Stimulated activated naive CD8-positive, alpha-beta T cell treated with anti-CD3 and anti-CD28 coated beads, Interleukin-15, amount 100 ng/mL, for 72 hours (primary cell): Measurements from ENCODE around the gene C5orf47.
"Not testable (repeated sequence)": the region's sequence is repeated elsewhere in the genome, so short reads cannot be mapped to it uniquely, and the experiment has no call there.

Experiments
- ATAC-seq: fragments of 150-1000 bp; cut with Tn5 transposase; 2 replicates; pipeline ENCODE4 v1.10.0; 2021; ENCODE audit warnings: mild to moderate bottlenecking, moderate library complexity
- DNase-seq, 2 donors: peaks; one replicate each; pipeline ENCODE4 v3.0.0; 2021 to 2022
- H3K27ac Mint-ChIP-seq, 2 donors: one replicate each; pipeline ENCODE4 v1.8.0; 2022; ENCODE audit warnings: mild to moderate bottlenecking in 2 of 2, mixed read lengths in 2 of 2, moderate library complexity in 2 of 2
- H3K27me3 Mint-ChIP-seq: one replicate; pipeline ENCODE4 v1.8.0; 2022; ENCODE audit warnings: mixed read lengths
- H3K4me1 Mint-ChIP-seq: one replicate; pipeline ENCODE4 v1.8.0; 2022; ENCODE audit warnings: mild to moderate bottlenecking, mixed read lengths
- H3K4me3 Mint-ChIP-seq, 2 donors: one replicate each; pipeline ENCODE4 v1.8.0; 2022; ENCODE audit warnings: mild to moderate bottlenecking in 2 of 2, mixed read lengths in 2 of 2, moderate library complexity in 1 of 2
- H3K9me3 Mint-ChIP-seq, 2 donors: one replicate each; pipeline ENCODE4 v1.8.0; 2022; ENCODE audit warnings: mixed read lengths in 2 of 2

The C5orf47 gene

GRCh38 chr5:173997331-173997730, 8.4 kb downstream of the C5orf47 start:
- H3K4me3 Mint-ChIP-seq = no peak overlapping the region
- no peaks in the 10 kb centered on the region for H3K9me3 Mint-ChIP-seq
- peaks cover 33% of the 10 kb centered on the region for H3K27me3 Mint-ChIP-seq
- ATAC-seq (no peak), DNase-seq (no peak)
- no peaks in the 10 kb centered on the region for H3K4me1 Mint-ChIP-seq
- H3K27ac Mint-ChIP-seq = no peak overlapping the region

- H3K27me3 Mint-ChIP-seq = peaks cover 38% of the 10 kb centered on the region
- no peak overlapping the region for H3K27ac Mint-ChIP-seq
- no peaks in the 10 kb centered on the region for H3K9me3 Mint-ChIP-seq
- ATAC-seq (no peak), DNase-seq (no peak)
- no peak overlapping the region for H3K4me3 Mint-ChIP-seq
- H3K4me1 Mint-ChIP-seq = no peaks in the 10 kb centered on the region
Measured at GRCh38 chr5:173998531-173998930, 9.6 kb downstream of the C5orf47 start.

DNA sequence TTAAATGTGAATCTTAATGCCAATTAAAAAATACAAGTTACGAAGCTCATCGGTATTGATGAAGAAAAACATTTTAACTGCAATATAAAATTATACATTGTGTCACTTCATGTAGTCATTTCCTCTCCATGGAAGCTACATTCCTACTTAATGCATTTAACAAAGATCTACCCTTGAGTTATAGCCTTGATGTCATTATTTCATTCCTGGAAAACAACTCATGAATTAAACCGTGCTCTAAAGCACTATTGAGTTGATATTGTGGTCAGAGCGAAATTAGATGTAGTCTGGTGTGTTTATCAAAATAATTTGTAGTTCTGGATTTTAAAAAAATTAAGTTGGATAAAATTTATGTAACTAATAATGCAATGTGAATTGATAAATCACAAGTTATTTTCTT, 11.1 kb downstream of the C5orf47 start:
- no peaks in the 10 kb centered on the region for H3K4me1 Mint-ChIP-seq
- peaks cover 35% of the 10 kb centered on the region for H3K27me3 Mint-ChIP-seq
- H3K4me3 Mint-ChIP-seq = no peak overlapping the region
- DNase-seq = no peak
- no peak overlapping the region for H3K27ac Mint-ChIP-seq
- H3K9me3 Mint-ChIP-seq = no peaks in the 10 kb centered on the region
- no peak for ATAC-seq

GRCh38 chr5:174003795-174004194, 14.8 kb downstream of the C5orf47 start:
- Mint-ChIP-seq H3K9me3 (no peaks in the 10 kb centered on the region), H3K27ac (no peak overlapping the region), H3K4me3 (no peak overlapping the region), H3K27me3 (peaks cover 21% of the 10 kb centered on the region), H3K4me1 (no peaks in the 10 kb centered on the region)
- ATAC-seq (no peak), DNase-seq (no peak)

- H3K9me3 Mint-ChIP-seq = no peaks in the 10 kb centered on the region
- H3K27me3 Mint-ChIP-seq = peaks cover 20% of the 10 kb centered on the region
- H3K4me1 Mint-ChIP-seq = no peaks in the 10 kb centered on the region
- DNase-seq (no peak), ATAC-seq (no peak)
- no peak overlapping the region for H3K27ac Mint-ChIP-seq
- no peak overlapping the region for H3K4me3 Mint-ChIP-seq
Measured at GRCh38 chr5:174008922-174009321, 20.0 kb downstream of the C5orf47 start.

- no peaks in the 10 kb centered on the region for H3K4me1 Mint-ChIP-seq
- H3K27me3 Mint-ChIP-seq = peaks cover 20% of the 10 kb centered on the region
- H3K27ac Mint-ChIP-seq = no peak overlapping the region
- no peaks in the 10 kb centered on the region for H3K9me3 Mint-ChIP-seq
- ATAC-seq (no peak), DNase-seq (no peak)
- H3K4me3 Mint-ChIP-seq = no peak overlapping the region
Measured at GRCh38 chr5:174010365-174010764, 21.4 kb downstream of the C5orf47 start.

DNA sequence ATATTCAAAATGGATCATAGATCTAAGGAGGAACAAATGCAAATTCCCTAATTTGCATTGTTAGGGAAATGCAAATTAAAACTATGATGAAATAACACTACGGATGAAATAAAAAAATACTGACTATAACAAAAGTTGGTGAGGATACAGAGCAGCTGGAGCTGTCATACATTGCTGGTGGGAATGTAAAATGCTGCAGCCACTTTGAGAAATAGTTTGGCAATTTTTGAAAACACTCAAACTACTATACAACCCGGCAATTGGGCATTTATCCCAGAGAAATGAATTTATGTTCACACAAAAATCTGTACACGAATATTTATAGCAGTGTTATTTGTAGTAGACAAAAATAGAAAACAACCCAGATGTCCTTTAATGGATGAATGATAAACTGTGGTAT, 22.5 kb downstream of the C5orf47 start:
- Mint-ChIP-seq H3K27me3 (peaks cover 13% of the 10 kb centered on the region), H3K4me3 (no peak overlapping the region)
- no peak for ATAC-seq

DNA sequence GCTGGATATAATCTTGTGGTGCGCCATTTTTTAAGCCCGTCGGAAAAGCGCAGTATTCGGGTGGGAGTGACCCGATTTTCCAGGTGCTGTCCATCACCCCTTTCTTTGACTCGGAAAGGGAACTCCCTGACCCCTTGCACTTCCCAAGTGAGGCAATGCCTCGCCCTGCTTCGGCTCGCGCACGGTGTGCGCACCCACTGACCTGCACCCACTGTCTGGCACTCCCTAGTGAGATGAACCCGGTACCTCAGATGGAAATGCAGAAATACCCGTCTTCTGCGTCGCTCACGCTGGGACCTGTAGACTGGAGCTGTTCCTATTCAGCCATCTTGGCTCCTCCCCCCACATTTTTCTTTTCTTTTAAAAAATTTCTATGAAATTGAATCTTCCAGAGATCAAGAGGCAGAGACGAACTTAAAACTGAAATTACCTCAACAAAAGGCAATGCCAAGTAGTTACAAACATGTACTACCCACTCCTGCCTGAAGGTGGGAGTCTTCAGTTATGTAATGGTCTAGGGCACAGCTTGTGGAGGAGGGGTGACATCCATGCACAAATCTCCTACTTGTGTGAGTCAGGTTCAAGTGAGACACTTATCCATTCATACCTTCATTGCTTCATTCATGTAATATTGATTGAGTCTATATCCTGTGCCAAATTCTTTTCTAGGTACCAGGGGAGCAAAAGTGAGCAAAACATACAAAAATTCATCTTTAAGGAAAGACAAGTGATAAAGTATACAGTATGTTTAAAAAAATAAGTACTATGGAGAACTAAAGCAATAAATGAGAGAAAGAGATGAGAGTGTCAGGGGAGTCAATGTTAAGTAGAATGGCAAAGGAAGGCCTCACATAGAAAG, 31.3 kb downstream of the C5orf47 start:
- Mint-ChIP-seq H3K27me3 (peaks cover 37% of the 10 kb centered on the region), H3K27ac (peak overlapping the region in 1 of 2 donors; percentile 74)
- H3K4me1 Mint-ChIP-seq, ATAC-seq, H3K9me3 Mint-ChIP-seq, H3K4me3 Mint-ChIP-seq: not testable (repeated sequence)
- DNase-seq = peak; percentile 5 to 12

More for the DNA sequence above, 22.5 kb downstream of the C5orf47 start:
- no peaks in the 10 kb centered on the region for H3K4me1 Mint-ChIP-seq
- no peak for DNase-seq
- no peak overlapping the region for H3K27ac Mint-ChIP-seq
- no peaks in the 10 kb centered on the region for H3K9me3 Mint-ChIP-seq

DNA sequence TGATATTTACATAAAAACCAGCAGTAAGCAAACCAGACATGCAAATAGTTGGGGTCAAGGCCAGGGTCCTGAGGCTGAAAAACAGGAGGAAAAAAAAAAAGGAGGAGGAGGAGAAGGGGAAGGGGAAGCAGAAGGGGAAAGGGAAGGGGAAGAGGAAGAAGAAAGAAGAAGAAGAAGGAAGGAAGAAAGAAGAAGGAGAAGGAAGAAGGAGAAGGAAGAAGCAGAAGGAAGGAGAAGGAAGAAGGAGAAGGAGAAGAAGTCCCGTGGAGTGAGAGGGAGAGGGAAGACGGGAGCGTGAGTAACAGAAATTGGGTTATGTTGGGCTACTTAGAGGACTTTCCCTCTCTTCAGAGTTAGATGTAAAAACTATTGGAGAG, 31.9 kb downstream of the C5orf47 start:
- H3K27me3 Mint-ChIP-seq = peaks cover 37% of the 10 kb centered on the region
- no peaks in the 10 kb centered on the region for H3K4me1 Mint-ChIP-seq
- ATAC-seq = no peak
- no peaks in the 10 kb centered on the region for H3K9me3 Mint-ChIP-seq
- DNase-seq = no peak
- H3K27ac Mint-ChIP-seq = no peak overlapping the region
- H3K4me3 Mint-ChIP-seq = no peak overlapping the region

- Mint-ChIP-seq H3K4me1 (no peaks in the 10 kb centered on the region), H3K27me3 (peaks cover 43% of the 10 kb centered on the region), H3K27ac (peak overlapping the region in 1 of 2 donors; percentile 9), H3K9me3 (no peaks in the 10 kb centered on the region), H3K4me3 (no peak overlapping the region)
- ATAC-seq (no peak), DNase-seq (no peak)
Measured at GRCh38 chr5:174022384-174023095, 33.6 kb downstream of the C5orf47 start.

DNA sequence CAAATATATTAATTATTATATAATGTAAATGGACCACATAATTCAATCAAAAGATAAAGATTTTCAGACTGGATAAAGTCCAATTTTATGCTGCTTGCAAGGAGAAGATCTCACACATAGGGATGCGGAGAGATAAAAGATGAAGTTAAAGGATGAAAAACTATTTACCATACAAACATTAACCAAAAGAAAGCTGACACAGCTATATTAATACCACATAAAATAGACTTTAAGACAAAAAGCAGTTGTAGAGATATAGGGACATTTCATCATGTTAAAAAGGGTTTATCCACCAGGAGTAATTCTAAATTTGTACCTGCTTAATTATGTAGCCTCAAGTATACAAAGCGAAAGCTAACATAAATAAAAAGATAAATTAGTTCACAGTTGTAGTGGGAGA, 41.3 kb downstream of the C5orf47 start:
- Mint-ChIP-seq H3K4me1 (no peaks in the 10 kb centered on the region), H3K4me3 (no peak overlapping the region), H3K27me3 (peaks cover 12% of the 10 kb centered on the region), H3K9me3 (peaks cover 21 to 27% of the 10 kb centered on the region in 2 donors), H3K27ac (no peak overlapping the region)
- DNase-seq = no peak
- ATAC-seq = no peak

DNA sequence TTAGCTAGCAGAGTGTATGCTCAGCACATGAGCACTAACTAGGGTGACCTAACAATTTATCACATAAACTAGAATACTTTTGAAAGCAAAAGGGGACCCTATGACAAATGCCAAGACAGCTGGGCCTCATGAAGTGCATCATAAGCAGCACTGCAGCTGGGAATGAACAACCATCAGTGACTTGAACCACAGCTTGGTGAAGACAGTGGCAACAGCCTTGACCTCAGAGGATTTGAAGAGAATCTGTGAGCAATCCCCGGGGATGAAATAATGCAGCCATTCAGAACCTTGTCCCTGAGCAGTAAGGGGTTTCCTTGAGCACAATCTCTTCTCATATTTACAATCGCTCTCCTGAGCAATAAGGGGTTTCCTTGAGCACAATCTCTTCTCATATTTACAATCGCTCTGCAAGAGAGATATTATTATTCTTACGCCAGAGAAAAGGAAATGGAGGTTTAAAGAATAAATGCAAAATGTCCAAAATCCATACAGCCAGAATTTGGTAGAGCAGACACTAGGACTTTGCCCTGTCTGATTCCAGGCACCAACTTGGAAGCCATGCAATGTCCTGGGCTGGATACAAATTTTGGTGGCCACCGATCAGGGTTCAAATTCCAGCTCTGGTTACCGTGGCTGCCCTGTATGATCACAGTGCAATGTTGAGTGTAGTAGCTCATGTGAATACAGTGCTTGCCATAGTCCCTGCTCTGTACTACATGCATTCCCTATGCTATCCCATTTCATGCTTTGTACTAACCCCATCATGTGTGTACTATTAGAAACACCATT, 55.7 kb downstream of the C5orf47 start:
- no peak for ATAC-seq
- Mint-ChIP-seq H3K27me3 (peaks cover 10% of the 10 kb centered on the region), H3K4me1 (no peaks in the 10 kb centered on the region), H3K27ac (no peak overlapping the region), H3K9me3 (no peaks in the 10 kb centered on the region), H3K4me3 (no peak overlapping the region)
- DNase-seq = no peak

- no peaks in the 10 kb centered on the region for H3K9me3 Mint-ChIP-seq
- H3K4me1 Mint-ChIP-seq = no peaks in the 10 kb centered on the region
- H3K4me3 Mint-ChIP-seq = no peak within 1 kb of the TSS
- peak; percentile 82 for ATAC-seq
- no peak within 1 kb of the TSS for H3K27ac Mint-ChIP-seq
- DNase-seq = peak; percentile 9 to 39
- peaks cover 8% of the 10 kb centered on the region for H3K27me3 Mint-ChIP-seq
Measured at GRCh38 chr5:174045470-174046025, 56.6 kb downstream of the C5orf47 start, which contains the start of gene NSG2. NSG2 (plus strand) TSS chr5:174045706; CDS start chr5:174046756, 1,050 bp downstream.

- H3K9me3 Mint-ChIP-seq = no peaks in the 10 kb centered on the region
- ATAC-seq (no peak), DNase-seq (no peak)
- peaks cover 14% of the 10 kb centered on the region for H3K27me3 Mint-ChIP-seq
- no peak overlapping the region for H3K4me3 Mint-ChIP-seq
- H3K27ac Mint-ChIP-seq = no peak overlapping the region
- H3K4me1 Mint-ChIP-seq = no peaks in the 10 kb centered on the region
Measured at GRCh38 chr5:174046558-174046957, 57.6 kb downstream of the C5orf47 start.

DNA sequence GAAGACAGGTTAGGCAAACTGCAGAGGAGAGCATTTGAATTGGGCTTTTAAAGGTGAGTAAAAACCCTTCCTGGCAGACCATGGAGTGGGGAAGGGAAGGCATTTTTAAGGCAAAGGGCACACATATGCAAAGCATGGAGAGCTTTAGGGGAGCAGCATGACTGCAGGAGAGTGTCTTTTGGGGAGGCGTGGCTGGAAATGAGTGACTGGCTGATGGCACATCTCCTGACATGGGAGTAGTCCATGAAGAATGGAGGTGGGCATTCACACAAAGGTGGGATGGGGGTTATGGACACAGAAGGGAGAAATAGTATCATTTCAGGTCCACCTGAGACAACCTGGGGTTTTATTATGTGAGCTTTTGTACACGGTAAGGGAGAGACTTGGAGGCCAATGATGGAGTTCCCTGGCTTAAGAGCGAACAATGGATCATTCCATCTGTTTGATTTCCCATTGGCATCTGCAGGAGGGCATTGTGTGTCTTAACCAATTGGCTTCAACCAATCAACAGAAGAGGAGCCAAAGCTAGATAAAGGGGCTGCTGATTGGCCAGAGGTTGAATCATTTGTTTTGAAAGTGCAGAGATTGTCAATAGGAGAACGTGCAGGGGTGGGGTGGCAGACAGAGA, 58.6 kb downstream of the C5orf47 start:
- no peak for ATAC-seq
- Mint-ChIP-seq H3K9me3 (no peaks in the 10 kb centered on the region), H3K4me1 (no peaks in the 10 kb centered on the region), H3K27me3 (peaks cover 14% of the 10 kb centered on the region), H3K4me3 (no peak overlapping the region), H3K27ac (no peak overlapping the region)
- DNase-seq = no peak
